Parathyroid adenoma (tissue), 2 donors: ENCODE results near the gene SENP3.

Experiments used
- H2AFZ ChIP-seq: fragments of 300-600 bp; sonication (generic); one replicate; pipeline ENCODE4 v1.7.0; 2017; ENCODE audit warnings: antibody characterized with exemption, mild to moderate bottlenecking
- H3K27ac ChIP-seq: fragments of 300-600 bp; sonication (generic); one replicate; pipeline ENCODE4 v1.7.0; 2017
- H3K27me3 ChIP-seq: fragments of 300-600 bp; sonication (generic); one replicate; pipeline ENCODE4 v1.7.0; 2017; ENCODE audit warnings: low read length; ENCODE audit not compliant: control insufficient read depth, insufficient read depth
- H3K36me3 ChIP-seq: fragments of 300-600 bp; sonication (generic); one replicate; pipeline ENCODE4 v1.7.0; 2017; ENCODE audit warnings: low read length; ENCODE audit not compliant: control insufficient read depth, insufficient read depth
- H3K4me1 ChIP-seq: fragments of 300-600 bp; sonication (generic); one replicate; pipeline ENCODE4 v1.7.0; 2017; ENCODE audit warnings: control low read depth
- H3K4me2 ChIP-seq: fragments of 300-600 bp; sonication (generic); one replicate; pipeline ENCODE4 v1.7.0; 2017; ENCODE audit warnings: low read length
- H3K4me3 ChIP-seq: fragments of 300-600 bp; sonication (generic); one replicate; pipeline ENCODE4 v1.7.0; 2017; ENCODE audit warnings: low read depth, low read length
- H3K79me2 ChIP-seq: fragments of 300-600 bp; sonication (generic); one replicate; pipeline ENCODE4 v1.7.0; 2017; ENCODE audit warnings: control low read depth
- H3K9ac ChIP-seq: fragments of 300-600 bp; sonication (generic); one replicate; pipeline ENCODE4 v1.7.0; 2017; ENCODE audit warnings: mild to moderate bottlenecking
- H3K9me3 ChIP-seq: fragments of 300-600 bp; sonication (generic); one replicate; pipeline ENCODE4 v1.7.0; 2017; ENCODE audit warnings: low read length; ENCODE audit not compliant: control insufficient read depth
- TF ChIP-seq, protein P1 (sequence below): fragments of 300-600 bp; sonication (generic); IDR thresholded peaks from one replicate; pipeline ENCODE4 v1.7.0; 2017; ENCODE audit warnings: antibody characterized with exemption, mild to moderate bottlenecking
- donor health status: primary hyperparathyroidism.

SENP3 gene

DNA sequence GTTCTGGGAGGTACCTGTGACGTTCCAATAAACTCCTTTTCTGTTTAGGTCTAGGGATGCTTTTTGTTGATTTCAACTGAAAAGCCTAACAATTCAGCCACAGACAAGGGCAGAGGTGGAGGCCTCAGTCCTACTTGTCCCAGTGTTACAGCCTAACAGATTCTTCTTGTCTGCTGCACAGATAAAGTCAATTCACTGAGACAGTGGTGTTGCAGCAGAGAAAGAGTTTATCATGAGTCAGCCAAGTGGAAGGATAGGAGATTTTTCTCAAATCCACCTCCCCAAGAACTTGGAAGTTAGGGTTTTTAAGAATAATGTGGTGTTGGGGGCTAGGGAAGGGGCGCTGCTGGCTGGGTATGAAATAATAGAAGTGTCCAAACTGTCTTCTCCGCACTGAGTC lies 23.7 kb upstream of the SENP3 start:
- H3K79me2 ChIP-seq: no peaks in the 10 kb centered on the region
- no peaks in the 10 kb centered on the region for H3K27me3 ChIP-seq
- H3K9ac ChIP-seq: no peak overlapping the region
- no peaks in the 10 kb centered on the region for H3K36me3 ChIP-seq
- no peak overlapping the region for H2AFZ ChIP-seq
- H3K4me2 ChIP-seq: no peak overlapping the region
- H3K4me1 ChIP-seq: no peaks in the 10 kb centered on the region
- TF ChIP-seq, protein P1, sequence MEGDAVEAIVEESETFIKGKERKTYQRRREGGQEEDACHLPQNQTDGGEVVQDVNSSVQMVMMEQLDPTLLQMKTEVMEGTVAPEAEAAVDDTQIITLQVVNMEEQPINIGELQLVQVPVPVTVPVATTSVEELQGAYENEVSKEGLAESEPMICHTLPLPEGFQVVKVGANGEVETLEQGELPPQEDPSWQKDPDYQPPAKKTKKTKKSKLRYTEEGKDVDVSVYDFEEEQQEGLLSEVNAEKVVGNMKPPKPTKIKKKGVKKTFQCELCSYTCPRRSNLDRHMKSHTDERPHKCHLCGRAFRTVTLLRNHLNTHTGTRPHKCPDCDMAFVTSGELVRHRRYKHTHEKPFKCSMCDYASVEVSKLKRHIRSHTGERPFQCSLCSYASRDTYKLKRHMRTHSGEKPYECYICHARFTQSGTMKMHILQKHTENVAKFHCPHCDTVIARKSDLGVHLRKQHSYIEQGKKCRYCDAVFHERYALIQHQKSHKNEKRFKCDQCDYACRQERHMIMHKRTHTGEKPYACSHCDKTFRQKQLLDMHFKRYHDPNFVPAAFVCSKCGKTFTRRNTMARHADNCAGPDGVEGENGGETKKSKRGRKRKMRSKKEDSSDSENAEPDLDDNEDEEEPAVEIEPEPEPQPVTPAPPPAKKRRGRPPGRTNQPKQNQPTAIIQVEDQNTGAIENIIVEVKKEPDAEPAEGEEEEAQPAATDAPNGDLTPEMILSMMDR: no peak
- H3K27ac ChIP-seq: no peak overlapping the region
- H3K9me3 ChIP-seq: no peaks in the 10 kb centered on the region
- no peak overlapping the region for H3K4me3 ChIP-seq

DNA sequence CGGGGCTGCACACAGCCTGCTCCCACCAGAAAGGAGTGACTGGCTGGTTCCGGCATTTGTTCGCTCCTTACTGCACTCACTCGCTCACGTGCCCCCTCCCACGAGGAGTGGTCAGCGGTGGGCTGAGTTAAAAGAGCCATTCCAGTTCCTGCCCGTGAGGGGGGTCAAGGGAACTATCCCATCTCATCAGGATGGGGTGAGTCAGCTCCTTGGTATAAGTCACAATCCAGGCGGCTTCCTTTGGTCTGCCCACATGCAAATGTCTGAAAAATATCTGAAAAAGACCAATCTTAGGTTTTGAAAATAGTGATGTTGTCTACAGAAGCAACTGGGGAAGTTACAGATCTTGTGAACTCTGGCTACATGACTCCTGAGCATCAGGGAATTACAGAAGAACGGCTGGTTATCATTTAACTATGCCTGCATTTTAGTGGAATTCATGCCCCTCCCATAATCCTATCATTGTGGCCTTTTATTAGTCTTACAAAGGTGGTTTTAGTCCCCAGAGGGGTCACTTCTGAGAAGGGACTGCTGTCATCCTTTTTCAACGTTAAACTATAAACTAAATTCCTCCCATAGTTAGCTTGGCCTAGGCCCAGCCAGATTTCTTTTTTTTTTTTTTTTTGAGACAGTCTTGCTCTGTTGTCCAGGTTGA lies 22.7 kb upstream of the SENP3 start:
- Histone ChIP-seq H3K4me3 (no peak overlapping the region), H3K9ac (no peak overlapping the region), H3K4me1 (no peaks in the 10 kb centered on the region), H3K79me2 (no peaks in the 10 kb centered on the region), H3K36me3 (no peaks in the 10 kb centered on the region), H3K27me3 (no peaks in the 10 kb centered on the region), H3K9me3 (no peaks in the 10 kb centered on the region), H3K27ac (no peak overlapping the region), H2AFZ (no peak overlapping the region), H3K4me2 (no peak overlapping the region)
- TF ChIP-seq, protein P1: no peak

DNA sequence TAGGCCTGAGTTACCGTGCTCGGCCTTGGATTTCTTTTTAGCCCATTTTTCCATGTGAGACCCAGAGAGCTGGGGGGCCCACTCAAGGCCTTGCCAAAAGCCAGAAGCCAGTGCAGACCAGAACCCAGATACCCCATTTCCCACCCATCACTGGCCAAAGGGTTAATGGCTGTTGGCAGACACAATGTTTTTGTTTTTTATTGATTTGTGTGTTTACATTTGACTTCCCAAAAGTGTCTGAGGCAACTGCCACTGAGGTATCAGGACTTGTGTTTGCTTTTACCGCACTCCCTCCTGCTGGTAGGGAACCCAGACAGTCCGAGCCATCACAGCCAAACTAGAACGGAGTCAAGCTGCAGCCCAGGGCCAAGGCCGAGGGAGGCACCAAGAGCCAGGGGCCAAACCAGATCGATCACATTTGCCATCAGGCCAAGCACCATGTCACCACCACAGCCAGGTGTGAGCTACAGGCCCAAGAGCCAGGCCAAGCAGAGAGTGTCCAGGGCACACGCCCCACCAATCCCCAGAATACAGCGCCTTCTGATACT lies 20.6 kb upstream of the SENP3 start:
- Histone ChIP-seq H3K9me3 (no peaks in the 10 kb centered on the region), H2AFZ (no peak overlapping the region), H3K27me3 (no peaks in the 10 kb centered on the region), H3K36me3 (no peaks in the 10 kb centered on the region), H3K4me3 (no peak overlapping the region), H3K9ac (no peak overlapping the region), H3K79me2 (no peaks in the 10 kb centered on the region), H3K4me1 (no peaks in the 10 kb centered on the region), H3K27ac (no peak overlapping the region), H3K4me2 (no peak overlapping the region)
- TF ChIP-seq, protein P1: no peak

DNA sequence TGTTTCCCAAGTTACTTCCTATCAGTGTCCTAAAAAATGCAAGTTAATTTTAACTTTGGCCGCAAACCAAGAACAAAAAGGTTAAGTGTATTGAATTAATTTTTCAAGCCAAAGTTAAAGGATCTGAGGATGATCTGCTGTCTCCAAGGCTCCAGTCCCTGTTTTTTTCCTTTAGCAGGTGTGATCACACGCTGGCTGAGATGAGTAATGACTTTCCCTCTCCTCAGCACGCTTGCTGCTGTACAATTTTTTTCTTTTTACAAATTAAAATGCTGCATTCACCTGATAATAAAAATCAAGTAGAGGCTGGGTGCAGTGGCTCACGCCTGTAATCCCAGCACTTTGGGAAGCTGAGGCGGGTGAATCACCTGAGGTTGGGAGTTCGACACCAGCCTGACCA lies 16.8 kb upstream of the SENP3 start:
- H3K79me2 ChIP-seq: no peaks in the 10 kb centered on the region
- no peaks in the 10 kb centered on the region for H3K27me3 ChIP-seq
- no peaks in the 10 kb centered on the region for H3K36me3 ChIP-seq
- TF ChIP-seq, protein P1: no peak
- H3K9me3 ChIP-seq: no peaks in the 10 kb centered on the region
- no peak overlapping the region for H3K4me3 ChIP-seq
- H3K4me1 ChIP-seq: no peaks in the 10 kb centered on the region
- no peak overlapping the region for H3K27ac ChIP-seq
- no peak overlapping the region for H3K9ac ChIP-seq
- no peak overlapping the region for H3K4me2 ChIP-seq
- H2AFZ ChIP-seq: no peak overlapping the region
